HG03378 (cell line): ENCODE results near the gene RAMP3.
"Not testable (repeated sequence)": the region's sequence is repeated elsewhere in the genome, so short reads cannot be mapped to it uniquely, and the experiment has no call there.

Experiments
- ATAC-seq: cut with Tn5 transposase; IDR thresholded peaks from one replicate; pipeline ENCODE4 v1.9.1; 2021; ENCODE audit warnings: mild to moderate bottlenecking, moderate library complexity; ENCODE audit not compliant: unreplicated experiment

Gene RAMP3

DNA sequence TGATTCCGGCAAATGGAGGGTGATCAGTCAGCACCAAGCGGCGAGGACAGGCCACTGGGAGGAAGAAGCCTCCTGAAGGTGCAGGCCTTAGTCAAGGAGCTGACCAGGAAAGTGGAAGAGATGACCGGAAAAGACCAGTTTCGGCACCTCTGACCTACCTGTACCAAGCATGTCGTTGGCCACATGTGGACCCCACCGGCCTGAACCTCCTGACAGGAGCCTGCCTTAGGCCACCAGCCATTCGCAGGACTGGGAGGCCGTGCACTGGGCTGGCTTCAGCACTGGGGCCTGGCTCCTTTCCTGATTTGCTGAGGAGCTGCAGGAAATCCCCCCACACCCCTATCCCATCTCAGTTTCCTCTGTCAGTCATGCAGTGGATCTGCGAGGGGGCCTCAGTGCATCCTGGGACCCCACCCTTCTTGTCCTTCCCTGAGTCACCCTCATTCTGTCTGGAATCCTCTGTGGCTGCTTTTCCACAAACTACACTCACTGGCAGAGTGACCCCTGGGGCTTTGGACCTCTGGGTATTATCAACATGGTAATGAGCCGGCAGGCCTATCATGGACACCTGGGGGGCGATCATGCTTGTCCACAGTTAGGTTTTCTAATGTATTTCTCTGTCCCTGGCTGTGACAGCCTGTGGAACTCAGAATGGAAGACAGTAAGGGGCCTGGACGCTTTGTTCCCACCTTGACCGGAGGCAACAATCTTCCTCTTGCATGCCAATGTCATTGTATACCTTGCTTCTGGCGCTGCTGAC, 33.0 kb downstream of the RAMP3 start:
- no peak for ATAC-seq

DNA sequence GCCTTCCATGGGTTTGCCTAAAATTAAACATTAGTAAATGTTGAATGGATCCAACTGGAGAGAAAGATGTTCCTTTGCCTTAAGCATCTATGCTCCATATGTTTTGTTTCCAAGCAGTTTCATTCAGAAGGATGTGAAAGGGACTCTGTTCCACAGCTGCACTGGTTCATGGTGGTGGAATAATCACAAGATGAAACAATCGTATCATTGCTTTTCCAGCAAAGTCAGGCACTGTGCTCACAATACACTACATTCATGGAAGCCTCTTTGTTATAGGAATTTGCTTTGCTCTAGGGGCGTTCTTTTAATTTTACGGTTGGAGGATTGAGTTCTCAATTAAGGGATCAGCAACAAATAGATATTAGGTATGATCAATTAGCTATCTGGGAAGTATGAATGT, 33.8 kb downstream of the RAMP3 start:
- ATAC-seq = no peak

DNA sequence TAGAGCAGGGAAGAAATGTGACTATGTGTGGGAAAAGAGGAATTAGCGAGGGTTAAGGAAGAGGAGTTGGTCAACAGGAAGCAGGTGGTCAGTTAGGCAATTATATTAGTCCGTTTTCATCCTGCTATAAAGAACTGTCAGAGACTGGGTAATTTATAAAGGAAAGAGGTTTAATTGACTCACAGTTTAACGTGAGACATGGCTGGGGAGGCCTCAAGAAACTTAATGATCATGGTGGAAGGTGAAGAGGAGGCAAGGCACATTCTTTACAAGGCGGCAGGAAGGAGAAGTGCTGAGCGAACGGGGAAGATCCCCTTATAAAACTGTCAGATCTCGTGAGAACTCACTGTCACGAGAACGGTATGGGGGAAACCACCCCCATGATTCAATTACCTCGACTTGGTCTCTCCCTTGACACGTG, 35.0 kb downstream of the RAMP3 start:
- ATAC-seq = no peak

DNA sequence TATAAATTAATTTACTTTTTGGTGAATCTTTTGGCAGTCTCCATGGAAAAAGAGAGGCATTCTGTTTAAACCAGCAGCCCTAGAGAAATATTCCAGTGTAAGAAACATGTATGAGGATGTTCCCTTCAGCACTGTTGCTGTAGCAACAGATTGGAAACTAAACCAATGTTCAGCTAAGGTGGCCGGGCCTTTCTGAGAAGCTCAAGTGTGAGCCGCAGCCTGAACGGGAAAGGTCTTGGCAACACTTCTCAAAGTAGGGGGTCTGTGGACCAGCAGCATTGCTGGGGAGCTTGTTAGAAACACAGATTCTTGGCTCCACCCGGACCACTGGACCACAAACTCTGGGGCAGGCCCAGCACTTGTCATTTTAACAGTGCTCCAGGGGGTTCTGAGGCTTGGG, 36.2 kb downstream of the RAMP3 start:
- no peak for ATAC-seq

DNA sequence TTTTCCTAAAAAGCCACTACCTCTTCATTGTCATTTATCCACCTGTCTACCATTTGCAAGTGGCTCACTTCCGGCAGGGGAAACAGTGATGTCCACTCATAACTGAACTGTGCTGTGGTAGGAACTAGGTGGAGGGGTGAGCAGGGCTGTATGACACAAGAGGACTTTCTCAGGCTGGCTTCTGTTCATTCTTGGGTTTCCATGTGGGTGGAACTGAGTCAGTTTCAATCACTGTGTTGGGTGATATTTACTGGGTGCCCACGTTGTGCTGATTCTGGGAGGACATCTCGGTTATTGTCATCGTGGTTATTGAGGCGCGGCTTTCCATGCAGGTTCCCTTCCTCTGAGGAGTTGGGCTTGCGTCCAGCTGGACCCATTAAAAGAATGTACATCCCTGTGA, 38.8 kb downstream of the RAMP3 start:
- ATAC-seq = peak; percentile 90

DNA sequence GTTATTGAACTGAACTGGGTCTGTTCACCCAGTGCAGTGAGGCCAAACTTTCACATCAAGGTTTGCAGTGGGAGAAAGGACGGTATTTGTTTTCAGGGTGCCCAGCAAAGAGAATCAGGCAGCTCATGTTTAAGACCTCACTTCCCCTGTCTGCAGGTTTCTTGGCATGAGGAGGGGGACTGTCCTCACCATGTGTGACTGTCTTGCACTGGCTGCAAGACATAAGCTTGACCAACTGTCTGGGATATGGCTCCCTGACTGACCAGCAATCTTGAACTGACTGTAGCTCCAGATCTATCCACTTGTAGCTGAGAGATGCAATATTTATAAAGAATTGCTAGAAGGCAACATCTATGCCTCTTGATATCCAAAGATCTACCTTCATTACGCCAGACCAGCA, 39.9 kb downstream of the RAMP3 start:
- no peak for ATAC-seq

DNA sequence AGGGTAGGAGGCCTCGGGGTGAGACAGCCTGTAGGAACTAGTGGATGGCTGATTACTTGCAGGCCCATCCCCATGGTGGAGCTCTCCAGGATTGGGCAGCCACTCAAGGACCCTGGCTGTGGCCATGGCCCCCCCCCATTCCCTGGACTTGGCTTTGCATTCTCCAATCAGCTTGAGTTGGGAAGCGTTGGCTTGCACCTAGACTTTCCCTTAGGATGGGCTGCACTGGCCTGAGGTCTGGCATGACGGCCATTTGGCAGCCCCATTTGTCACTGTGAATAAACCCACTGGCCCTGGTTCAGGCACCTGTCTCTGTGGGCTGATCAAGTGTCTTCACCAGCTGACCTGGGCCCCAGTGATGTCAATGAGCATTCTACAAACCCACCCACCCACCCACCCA, 41.4 kb downstream of the RAMP3 start:
- no peak for ATAC-seq

DNA sequence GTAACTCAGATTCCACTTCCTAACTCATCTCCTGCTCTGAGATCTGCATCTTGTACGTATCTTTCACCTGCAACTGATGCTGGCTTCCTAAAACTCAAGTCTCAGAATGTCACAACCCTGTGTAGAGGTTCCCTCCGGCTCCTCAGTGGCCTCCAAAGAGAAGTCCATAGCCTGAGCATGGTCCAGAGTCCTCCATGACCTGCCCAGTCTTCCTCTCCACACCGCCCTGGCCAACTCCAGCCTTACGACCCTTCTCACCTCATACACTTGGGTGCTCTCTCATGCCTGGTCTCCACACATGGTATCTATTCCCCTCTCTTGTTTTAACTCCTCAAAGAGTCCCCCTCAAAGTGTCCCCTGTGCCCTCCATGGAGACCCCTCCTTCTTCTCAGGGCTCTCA, 41.9 kb downstream of the RAMP3 start:
- ATAC-seq = no peak

DNA sequence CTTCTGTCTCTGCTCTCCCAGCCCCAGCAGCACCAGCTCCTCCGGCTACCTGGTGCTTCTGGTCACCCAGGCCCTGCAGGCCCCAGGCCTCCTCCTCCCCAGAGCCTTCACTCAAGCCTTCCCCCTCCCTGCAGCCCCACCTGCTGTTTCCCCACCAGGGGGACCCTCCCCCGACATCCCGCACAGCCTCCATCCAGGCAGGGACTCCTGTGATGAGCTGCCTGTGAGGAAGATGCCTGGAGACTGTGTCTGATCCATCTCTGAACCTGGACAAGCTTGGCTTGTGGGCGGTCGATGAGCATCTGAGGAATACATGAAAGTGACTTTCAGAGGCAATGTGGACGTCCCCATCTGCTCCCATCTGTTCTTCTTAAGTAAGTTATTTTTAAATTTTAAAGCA, 45.0 kb downstream of the RAMP3 start:
- ATAC-seq = no peak

DNA sequence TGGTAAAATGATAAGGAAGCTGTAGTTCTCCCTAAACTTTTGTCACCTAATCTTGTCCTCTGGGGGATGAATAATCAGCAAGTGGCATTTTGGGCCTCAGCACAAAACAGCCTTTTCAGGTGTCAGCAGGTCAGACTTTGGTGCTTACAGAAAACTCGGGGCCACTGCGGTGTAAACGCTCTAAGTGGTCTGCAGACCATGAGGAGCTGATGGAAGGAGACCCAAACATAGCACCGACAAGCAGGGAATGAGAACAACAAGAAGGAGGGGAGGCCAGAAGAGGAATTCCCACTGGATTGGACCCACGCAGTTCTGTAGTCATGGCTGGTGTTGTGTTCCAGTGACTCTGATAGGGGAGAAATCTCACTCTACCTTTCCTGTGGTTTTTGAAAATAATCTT, 45.4 kb downstream of the RAMP3 start:
- ATAC-seq = no peak

DNA sequence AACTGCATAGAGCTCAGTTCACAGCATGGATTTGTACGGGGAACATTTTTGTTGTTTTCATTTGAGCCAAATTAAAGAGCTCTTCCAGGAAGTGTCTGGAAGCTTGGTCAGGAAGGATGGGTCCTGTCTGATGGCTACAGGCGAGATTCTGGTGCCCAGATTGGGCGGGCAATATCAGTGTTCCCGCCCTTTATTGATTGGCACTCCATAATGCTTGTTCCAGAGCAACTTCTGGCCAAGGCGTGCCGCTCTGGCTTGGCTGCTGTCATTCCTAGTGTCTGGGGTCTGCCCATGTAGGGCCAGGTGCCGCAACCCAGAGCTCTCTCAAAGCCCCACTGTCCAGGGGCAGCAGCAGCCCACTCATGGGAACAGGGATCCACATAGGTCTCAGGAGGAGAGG, 45.9 kb downstream of the RAMP3 start:
- ATAC-seq = no peak

DNA sequence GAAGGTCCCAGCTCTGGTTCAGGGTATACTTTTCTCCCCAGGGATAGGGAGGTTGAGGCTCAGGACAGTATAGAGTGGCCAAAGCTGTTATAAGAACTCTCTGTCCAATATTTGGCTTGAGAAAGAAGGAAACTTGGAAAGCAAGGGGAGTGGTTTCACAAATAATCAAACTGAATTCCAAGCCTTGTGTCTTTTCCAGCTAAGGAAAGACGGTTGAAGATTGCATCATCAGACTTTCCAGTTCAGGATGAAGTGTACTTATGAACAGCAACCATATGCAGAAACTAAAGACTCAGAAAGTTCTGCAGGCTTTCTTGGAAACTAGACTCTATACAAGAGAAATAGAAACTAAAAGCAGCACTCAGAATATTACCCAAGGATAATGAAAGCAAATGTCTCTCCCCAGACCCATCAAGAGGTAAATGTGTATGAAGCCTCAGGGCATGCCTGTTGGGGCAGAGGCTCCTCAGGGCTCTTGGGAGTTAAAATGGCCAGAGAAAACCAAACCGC, 46.4 kb downstream of the RAMP3 start:
- ATAC-seq = peak; percentile 94

DNA sequence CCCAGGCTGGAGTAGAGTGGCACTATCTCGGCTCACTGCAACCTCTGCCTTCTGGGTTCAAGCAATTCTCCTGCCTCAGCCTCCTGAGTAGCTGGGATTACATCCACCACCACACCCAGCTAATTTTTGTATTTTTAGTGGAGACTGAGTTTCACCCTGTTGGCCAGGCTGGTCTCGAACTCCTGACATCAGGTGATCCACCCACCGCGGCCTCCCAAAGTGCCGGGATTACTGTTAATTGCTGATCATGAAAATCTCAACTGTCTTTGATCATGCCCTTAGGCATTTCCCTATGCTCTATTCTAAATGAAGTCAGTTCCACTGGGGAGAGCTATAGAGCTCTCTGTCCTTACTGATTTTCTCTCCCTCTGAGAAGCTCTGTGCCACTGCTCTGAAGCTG, 48.7 kb downstream of the RAMP3 start:
- ATAC-seq = not testable (repeated sequence)

DNA sequence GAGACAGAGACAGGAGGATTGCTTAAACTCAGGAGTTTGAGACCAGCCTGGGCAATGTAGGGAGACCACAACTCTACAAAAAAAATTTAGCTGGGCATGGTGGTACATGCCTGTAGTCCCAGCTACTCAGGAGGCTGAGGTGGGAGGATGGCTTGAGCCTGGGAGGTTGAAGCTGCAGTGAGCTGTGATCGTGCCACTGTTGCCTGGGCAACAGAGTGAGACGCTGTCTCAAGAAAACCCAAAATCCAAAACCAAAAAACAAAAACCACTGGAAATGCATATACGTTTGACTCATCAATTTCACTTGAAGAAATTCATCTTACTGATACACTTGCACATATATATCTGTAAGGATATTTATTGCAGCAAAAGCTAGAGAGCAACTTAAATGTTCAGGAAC, 52.3 kb downstream of the RAMP3 start:
- ATAC-seq = not testable (repeated sequence)

DNA sequence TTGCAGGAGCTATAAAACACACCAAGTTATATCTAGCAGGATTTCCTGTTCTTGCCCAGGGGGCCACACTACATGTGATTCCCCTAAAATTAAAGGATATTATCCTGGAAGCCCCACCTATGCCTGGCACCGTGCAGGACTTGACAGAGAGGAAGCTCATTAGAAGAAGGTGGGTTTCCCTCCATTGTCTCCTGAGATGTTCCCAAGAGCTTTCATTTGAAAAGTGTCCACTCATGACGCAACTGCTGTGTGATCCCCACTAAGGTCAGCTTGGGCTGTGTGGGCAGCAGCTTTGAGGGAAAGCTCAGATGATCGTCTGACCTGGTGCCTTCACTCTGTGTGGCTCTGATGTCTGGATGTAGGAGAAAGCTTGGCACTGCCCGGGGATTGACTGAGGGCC, 53.5 kb downstream of the RAMP3 start:
- ATAC-seq = no peak

DNA sequence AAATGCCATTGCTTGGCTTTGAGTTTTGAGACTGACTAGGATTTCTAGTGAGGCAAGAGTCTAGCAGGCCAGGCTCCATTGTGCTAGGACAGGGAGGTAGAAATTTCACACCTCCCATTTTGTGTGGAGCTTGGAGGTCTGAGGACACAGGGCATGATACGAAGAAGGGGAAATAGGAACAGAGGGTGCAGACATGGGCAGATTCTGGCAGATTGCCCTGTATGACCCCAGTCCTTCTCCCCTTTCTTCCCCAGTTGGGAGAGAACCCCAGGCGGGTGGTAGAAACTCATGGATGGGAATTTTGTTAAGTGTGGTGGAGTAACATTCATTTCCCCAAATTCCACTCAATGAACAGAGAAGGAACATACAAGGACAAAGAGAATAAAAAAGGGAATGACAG, 54.4 kb downstream of the RAMP3 start:
- no peak for ATAC-seq

DNA sequence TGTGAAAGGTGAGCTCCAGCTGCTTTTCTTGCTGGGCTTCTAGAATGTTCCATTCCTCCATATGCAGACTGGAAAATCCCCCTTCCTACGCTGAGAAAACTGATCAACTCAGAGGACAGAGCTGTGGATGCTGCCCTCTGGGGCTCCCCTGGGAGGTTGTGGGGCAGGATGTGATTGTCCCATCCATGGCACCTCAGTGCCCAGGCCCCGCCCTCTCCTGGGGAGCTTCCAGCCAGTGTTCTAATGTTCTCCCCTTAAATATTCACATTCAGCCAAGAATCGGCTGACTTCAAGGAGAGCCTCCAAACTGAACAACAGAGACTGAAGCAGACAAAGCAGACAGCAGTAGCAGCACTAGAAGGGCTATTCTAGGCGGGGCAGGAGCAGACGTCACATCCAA, 55.0 kb downstream of the RAMP3 start:
- ATAC-seq = no peak

DNA sequence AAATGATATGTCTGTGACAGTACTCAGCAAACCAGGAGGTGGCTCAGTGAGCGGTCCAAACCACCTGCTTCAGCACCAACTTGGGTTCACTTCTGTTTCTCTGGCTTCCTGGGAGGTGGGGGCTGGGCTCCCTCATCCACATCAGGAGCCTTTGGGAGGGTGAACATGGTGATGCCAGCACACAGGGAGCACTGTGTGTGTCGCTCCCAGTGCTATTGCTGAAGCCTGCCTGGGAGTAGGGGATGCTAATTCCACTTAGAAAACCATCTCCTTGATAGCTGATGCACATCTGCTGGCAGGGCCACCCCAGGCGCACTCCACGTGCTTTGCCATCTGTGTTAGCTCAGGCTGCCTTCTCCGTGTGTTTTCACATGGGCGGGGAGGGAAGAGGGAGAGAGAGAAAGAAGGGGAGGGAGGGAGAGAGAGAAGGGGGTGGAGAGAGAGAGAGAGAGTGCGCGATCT, 58.0 kb downstream of the RAMP3 start:
- no peak for ATAC-seq

DNA sequence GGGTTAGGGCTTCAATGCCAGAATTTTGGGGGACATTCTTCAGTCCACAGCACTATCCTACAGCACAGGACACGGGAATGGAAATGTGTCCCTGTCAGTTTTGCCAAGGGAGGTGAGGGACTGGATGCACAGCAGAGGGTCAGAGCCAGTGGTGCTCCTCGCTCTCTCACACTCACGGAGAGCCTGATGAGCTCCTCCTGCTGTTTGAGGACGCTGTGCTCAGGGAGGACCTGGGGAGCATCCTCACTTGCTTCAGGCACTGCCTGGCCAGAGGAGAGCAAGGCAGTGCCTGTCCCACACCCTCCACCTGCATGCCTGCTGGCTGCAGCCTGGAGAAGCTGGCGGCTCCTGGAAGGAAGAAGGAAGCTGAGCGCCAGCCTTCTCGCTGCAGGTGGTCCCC, 58.6 kb downstream of the RAMP3 start:
- ATAC-seq = no peak

DNA sequence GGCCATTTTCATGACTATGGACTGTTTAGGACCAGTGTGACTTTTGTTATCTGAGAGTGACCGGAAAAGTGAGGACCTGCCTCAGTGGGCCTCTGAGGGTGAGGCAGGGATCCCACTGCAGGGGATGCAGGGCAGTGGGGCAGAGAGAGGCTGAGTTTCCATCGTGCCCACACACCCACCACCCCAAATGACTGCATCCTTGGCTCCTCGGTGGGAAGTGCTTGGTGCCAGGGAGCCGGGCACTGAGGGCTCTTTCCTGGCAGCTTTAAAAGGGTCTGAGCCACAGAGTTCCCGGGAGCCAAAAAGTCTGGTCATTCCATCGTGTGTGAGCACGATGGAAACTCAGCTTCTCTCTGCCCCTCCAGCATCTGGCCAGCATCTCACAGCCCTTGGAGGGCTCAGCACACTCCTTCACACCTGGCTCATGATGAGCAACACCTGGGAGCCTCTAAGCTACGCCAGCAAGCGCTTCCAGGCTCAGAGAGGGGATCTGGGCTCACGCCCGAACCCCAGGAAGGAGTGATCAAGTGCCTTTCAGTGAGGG, 59.1 kb downstream of the RAMP3 start:
- no peak for ATAC-seq

DNA sequence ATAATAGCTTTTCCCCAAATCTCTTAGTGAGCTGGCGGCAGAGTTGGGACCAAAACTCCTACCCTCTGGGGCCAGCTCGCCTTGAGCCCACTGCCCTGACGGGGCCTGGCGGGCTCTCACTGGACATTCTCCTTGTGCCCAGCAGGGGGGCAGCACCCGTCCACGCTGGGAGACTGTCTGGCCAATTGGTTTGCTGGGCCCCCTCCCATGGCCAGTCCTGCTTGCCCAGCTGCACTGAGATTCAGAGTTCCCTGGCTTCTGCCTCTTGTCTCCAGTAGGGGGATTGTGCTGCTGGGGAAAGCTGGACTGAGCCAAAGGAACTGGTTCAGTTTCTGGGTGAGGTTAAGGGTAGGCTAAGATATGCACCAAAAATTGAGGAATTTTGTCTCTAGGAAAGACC, 59.8 kb downstream of the RAMP3 start:
- ATAC-seq = no peak

DNA sequence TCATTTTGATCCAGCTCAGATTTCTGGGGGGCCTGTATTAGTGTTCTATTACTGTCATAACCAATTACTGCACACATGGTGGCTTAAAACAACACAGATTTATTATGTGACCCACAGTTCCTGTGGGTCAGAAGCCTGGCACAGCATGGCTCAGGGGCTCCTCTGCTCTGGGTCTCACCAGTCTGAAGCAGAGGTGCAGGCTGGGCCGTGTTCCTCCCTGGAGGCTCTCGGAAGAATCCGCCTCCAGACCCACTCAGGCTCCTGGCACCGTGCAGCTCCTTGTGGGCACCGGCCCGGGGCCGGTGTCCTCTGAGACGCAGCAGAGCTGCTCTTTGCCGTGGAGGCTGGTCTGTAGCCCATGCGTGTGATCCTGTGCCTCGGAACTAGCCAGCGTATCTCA, 61.5 kb downstream of the RAMP3 start:
- no peak for ATAC-seq
